GM08714 (cell line): Measurements from ENCODE around the gene ADIRF.

Experiments used
- H3K4me3 ChIP-seq: fragments of 200-500 bp; sonication (Bioruptor generic); 2 replicates; pipeline ENCODE4 v1.5.1; 2014; ENCODE audit warnings: mild to moderate bottlenecking, low read length, inconsistent platforms
- ZNF274 ChIP-seq: IDR thresholded peaks from 2 replicates; pipeline ENCODE4 v1.6.1; 2012; ENCODE audit warnings: mild to moderate bottlenecking, low read depth, low read length

The ADIRF gene

GRCh38 chr10:86961481-86962091 is 6.7 kb upstream of the ADIRF start:
- H3K4me3 ChIP-seq = no peak overlapping the region
- no peak for TF ChIP-seq ZNF274

- TF ChIP-seq ZNF274 = no peak
- no peak overlapping the region for H3K4me3 ChIP-seq
These were observed 5.9 kb upstream of the ADIRF start for GRCh38 chr10:86962136-86962980.

GRCh38 chr10:86962981-86963310 is 5.3 kb upstream of the ADIRF start:
- TF ChIP-seq ZNF274 = no peak
- no peak overlapping the region for H3K4me3 ChIP-seq

- H3K4me3 ChIP-seq = no peak overlapping the region
- no peak for TF ChIP-seq ZNF274
These were observed 4.9 kb upstream of the ADIRF start for GRCh38 chr10:86963341-86963919.

GRCh38 chr10:86964061-86964846 is 4.0 kb upstream of the ADIRF start:
- no peak for TF ChIP-seq ZNF274
- no peak overlapping the region for H3K4me3 ChIP-seq

- no peak overlapping the region for H3K4me3 ChIP-seq
- TF ChIP-seq ZNF274 = no peak
These were observed 3.5 kb upstream of the ADIRF start for GRCh38 chr10:86964847-86965190.

GRCh38 chr10:86965986-86966654 is 2.2 kb upstream of the ADIRF start:
- no peak for TF ChIP-seq ZNF274
- no peak overlapping the region; the same call in 1 of the 2 replicates for H3K4me3 ChIP-seq

GRCh38 chr10:86967481-86967941 is 771 bp upstream of the ADIRF start:
- H3K4me3 ChIP-seq = no peak overlapping the region
- TF ChIP-seq ZNF274 = no peak

GRCh38 chr10:86968994-86969355 is 693 bp downstream of the ADIRF start:
- no peak for TF ChIP-seq ZNF274
- no peak overlapping the region for H3K4me3 ChIP-seq

GRCh38 chr10:86969421-86970041 is 1.2 kb downstream of the ADIRF start:
- no peak for TF ChIP-seq ZNF274
- H3K4me3 ChIP-seq = no peak overlapping the region

GRCh38 chr10:86970162-86970981 is 2.1 kb downstream of the ADIRF start:
- peak overlapping the region; percentile 61; the same call in 1 of the 2 replicates for H3K4me3 ChIP-seq
- TF ChIP-seq ZNF274 = no peak

- TF ChIP-seq ZNF274 = no peak
- peak overlapping the region; percentile 61; the same call in 1 of the 2 replicates for H3K4me3 ChIP-seq
These were observed 2.6 kb downstream of the ADIRF start for GRCh38 chr10:86970982-86971231.

- TF ChIP-seq ZNF274 = no peak
- H3K4me3 ChIP-seq = peak overlapping the region; percentile 61; the same call in 1 of the 2 replicates
These were observed 3.1 kb downstream of the ADIRF start for GRCh38 chr10:86971232-86971991.
